ENCODE results near the gene ALKBH1. TPM values are rescaled to one million over a fixed set of nuclear protein-coding genes. Genes with fewer than 3 reads are reported as not detected.

ALKBH1 gene, protein sequence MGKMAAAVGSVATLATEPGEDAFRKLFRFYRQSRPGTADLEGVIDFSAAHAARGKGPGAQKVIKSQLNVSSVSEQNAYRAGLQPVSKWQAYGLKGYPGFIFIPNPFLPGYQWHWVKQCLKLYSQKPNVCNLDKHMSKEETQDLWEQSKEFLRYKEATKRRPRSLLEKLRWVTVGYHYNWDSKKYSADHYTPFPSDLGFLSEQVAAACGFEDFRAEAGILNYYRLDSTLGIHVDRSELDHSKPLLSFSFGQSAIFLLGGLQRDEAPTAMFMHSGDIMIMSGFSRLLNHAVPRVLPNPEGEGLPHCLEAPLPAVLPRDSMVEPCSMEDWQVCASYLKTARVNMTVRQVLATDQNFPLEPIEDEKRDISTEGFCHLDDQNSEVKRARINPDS
- 1.8 and 1.9 TPM in 2 replicates for polyA plus RNA-seq

DNA sequence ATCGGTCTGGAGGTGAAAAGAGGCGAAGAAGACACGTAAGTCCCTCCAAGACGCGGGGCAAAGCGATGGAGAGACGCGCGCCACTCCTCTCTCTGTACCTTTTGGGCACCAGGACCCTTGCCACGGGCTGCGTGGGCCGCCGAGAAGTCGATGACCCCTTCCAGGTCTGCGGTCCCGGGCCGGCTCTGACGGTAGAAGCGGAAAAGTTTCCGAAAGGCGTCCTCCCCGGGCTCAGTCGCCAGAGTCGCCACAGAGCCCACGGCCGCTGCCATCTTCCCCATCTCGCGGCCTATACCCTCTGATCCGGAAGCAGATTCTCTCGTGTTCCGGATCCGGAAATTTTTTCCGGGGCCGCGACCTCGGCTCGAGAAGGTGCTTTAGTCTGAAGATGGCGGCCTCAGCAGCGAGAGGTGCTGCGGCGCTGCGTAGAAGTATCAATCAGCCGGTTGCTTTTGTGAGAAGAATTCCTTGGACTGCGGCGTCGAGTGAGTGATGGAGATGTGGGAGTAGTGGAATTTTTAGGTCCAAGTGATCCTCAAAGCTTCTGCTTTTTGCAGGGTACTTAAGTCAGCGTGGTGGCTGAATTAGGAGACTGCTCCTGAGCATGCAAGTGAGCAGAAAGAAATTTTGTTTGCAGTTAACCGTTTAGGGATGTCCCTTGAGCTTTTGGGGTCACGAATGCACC is at the start of gene ALKBH1, which contains the start of gene SLIRP:
ALKBH1 (minus strand) TSS at position 300 of the 685 bp plus-strand sequence; CDS start at position 281, 19 bp downstream.
SLIRP (plus strand) TSS at position 380 of the 685 bp plus-strand sequence; CDS start at position 389, 9 bp downstream.

Other genes starting within 250 kb of the ALKBH1 start
- 247 and 323 TPM in 2 replicates for gene AHSA1, start 249.9 kb downstream of the ALKBH1 start, polyA plus RNA-seq
- not detected in 2 replicates for gene ISM2, start 209.2 kb downstream of the ALKBH1 start, polyA plus RNA-seq
- gene SPTLC2, start 91.4 kb downstream of the ALKBH1 start, polyA plus RNA-seq, result 30.0 and 41.5 TPM in 2 replicates
- 869 and 999 TPM in 2 replicates for gene SLIRP, start 80 bp upstream of the ALKBH1 start, polyA plus RNA-seq
- 32.0 and 48.6 TPM in 2 replicates for gene SNW1, start 53.1 kb upstream of the ALKBH1 start, polyA plus RNA-seq
- 7.1 and 8.1 TPM in 2 replicates for gene ADCK1, start 92.1 kb upstream of the ALKBH1 start, polyA plus RNA-seq

All from Purkinje cell (primary cell).